Stimulated activated CD4-positive, alpha-beta T cell treated with anti-CD3 and anti-CD28 coated beads, Interleukin-15, amount 100 ng/mL, for 24 hours (primary cell): ENCODE data around the gene GFRAL.
"Not testable (repeated sequence)": the region's sequence is repeated elsewhere in the genome, so short reads cannot be mapped to it uniquely, and the experiment has no call there.

Source experiments
- DNase-seq: peaks from one replicate; pipeline ENCODE4 v3.0.0-alpha.2; 2020

Gene GFRAL, protein sequence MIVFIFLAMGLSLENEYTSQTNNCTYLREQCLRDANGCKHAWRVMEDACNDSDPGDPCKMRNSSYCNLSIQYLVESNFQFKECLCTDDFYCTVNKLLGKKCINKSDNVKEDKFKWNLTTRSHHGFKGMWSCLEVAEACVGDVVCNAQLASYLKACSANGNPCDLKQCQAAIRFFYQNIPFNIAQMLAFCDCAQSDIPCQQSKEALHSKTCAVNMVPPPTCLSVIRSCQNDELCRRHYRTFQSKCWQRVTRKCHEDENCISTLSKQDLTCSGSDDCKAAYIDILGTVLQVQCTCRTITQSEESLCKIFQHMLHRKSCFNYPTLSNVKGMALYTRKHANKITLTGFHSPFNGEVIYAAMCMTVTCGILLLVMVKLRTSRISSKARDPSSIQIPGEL

DNA sequence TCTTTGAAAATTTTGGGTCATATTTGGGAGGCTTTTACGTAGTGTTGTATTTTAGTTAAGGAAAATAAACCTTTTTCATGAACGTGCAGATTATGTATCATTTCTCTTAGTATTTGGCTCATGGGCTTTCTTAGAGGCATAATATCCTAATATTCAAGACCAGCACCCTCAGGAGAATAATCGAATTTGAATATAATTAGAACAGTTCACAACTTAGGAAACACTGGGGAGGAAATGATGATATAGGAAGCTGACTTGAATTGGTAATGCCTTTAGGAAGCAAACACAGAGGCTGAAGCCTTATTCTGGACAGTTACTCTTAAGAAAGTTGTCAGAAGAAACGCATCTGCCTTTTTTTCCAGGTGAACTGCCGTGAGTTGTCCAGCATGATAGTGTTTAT is at the start of gene GFRAL:
GFRAL (plus strand) TSS at position 301 of the 400 bp plus-strand sequence; CDS start at position 387, 86 bp downstream.
- no peak for DNase-seq

DNA sequence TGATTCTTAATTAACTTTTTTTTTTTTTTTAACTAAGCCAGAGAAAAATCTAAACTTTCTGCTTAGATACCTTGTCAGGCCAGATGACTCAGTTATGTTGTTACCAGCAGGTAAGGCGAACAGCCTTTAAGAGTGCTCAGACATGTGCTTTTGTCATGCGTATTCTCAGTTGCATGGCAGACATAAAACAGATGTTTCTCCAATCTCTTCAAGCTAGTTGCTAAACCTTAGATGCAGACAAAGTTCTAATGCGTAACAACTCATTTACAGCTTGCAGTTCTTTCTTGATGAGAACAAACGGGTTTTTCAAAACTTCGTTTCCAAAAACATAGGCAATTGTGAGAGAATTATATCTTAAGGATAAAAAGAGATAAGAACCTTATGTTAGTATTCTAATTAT is 49.6 kb upstream of the GFRAL start:
- no peak for DNase-seq

DNA sequence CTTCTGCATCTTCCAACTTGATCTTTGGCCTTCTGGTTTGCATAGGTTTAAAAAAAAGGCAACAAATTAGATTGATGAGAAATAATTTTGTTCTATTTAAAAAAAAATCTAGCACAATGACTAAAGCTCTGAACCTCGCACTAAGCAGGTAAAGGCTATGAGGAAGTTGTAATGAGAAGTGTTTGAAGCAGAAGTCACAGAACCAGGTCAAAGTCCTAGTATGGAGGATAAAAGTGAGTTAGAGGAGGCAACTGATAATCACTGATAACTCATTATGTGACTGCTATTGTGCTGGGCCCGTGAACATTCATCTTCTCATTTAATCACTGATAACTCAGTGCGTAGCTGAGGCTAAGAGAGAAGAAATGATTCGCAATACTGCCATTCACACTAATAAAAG is 46.1 kb upstream of the GFRAL start:
- no peak for DNase-seq

DNA sequence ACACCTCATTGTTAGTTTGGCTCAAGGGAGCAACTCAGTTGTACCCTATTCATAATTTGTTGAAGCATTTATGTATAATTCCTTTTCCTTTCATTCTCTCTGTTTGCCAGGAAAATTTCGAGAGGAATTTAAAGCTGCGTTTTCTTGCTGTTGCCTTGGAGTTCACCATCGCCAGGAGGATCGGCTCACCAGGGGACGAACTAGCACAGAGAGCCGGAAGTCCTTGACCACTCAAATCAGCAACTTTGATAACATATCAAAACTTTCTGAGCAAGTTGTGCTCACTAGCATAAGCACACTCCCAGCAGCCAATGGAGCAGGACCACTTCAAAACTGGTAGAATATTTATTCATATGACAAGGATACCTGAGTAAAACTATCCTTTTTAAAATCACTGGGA is 45.2 kb upstream of the GFRAL start:
- no peak for DNase-seq

DNA sequence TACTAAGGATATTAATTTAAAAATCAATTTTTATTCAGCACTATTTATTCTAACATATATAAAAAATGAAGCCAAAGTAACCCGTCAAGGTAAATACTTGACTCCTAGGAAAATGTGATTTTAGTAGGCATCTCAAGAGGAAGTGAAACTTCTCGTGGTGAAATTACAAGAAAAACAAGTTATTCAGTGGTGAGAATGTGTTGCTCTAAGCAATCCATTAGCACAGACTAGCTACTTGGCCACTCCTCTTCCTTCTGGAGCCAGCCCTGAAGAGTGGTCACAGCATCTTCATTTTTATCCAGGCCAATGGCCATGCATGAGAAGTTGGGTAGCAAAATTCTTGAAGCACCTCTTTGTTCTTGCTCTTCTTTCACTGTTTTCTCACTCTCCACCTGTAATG is 40.4 kb upstream of the GFRAL start:
- no peak for DNase-seq

DNA sequence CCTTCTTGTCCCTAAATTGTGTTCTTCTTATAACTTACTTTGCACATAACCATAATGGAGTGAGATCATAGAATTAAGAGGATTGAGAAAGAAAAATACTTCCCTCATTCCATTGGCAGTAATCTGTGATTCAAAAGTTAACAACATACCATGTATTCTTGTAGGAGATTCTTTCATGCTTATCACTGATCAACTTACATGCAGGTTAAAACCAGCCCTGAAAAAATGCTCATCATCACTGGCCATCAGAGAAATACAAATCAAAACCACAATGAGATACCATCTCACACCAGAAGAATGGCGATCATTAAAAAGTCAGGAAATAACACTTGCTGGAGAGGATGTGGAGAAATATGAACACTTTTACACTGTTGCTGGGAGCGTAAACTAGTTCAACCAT is 36.5 kb upstream of the GFRAL start:
- no peak for DNase-seq

DNA sequence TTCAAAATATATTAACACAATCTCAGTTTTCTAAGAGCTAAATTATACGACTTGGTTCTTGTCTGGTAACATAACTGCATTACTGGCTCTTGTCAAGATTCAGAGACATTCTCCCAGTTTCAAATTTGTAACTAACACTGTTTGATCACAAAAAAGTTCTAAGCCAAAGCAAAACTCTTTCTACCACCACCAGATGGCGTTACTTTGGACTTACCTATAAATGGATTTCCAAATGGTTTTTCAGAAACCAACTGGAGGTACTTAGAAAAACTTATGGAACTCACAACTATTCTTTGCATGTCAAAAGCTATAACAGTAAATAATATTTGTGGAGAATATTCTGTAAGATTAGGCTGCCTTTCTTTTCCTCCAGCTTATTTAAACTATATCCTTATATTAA is 34.2 kb upstream of the GFRAL start:
- no peak for DNase-seq

DNA sequence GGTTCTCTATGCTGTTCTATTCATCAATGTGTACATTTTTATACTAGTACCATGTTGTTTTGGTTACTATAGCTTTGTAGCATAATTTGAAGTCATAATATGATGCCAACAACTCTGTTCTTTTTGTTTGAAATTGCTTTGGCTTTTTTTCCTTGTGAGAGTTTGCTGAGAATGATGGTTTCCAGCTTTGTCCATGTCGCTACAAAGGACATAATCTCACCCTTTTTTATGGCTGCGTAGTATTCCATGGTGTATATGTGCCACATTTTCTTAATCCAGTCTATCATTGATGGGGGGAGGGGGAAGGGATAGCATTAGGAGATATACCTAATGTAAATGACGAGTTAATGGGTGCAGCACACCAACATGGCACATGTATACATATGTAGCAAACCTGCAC is 30.1 kb upstream of the GFRAL start:
- not testable (repeated sequence) for DNase-seq

DNA sequence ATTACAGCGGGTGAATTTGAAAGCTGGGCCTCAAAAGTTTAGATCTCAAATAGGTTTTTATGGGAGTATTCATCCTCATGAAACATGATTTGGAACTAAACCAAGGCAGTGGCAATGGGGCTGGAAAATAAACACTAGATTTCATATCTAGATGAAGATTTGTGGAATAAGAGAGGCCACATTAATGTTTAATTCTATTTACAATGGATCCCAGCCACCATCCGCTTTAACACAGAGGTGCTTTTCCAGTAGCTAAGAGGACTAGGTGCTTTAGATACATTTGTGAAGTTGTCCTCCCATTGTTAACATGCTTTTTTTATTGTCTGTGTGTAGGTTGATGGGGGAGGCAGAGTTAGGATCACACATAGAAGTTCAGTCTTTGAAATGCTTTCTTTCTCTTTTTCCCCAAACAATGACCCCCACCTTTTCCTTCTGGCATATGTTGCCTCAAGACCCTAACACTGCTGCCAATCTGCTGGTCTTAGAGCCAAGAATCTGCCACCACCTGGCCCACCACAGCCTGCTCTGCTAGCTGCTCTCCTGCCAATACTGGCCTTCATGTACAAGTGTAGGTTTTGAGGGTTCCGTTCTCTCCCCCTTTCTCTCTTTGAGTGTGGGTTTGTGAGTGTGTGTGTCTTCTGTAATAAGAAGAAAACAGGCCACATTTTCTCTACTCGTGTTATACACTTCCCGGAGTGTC is 27.8 kb upstream of the GFRAL start:
- no peak for DNase-seq

DNA sequence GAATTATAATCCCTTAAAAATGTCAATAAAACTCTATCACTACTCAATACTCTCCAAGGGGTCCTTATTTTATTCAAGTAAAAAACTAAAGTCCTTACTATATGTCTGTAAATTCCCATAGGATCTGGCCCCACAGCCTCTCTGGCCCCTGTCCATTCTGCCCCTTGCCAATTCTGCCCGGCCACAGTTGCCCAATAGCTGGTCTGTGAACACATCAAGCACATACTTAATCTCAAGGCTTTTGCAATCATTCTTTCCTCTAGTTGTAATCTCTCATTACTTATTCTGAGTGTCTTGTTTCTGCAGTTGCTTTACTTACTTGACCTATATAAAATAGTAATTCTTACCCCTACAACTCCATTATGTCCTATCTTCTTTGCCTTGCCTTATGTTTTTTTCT is 22.5 kb upstream of the GFRAL start:
- DNase-seq: no peak

DNA sequence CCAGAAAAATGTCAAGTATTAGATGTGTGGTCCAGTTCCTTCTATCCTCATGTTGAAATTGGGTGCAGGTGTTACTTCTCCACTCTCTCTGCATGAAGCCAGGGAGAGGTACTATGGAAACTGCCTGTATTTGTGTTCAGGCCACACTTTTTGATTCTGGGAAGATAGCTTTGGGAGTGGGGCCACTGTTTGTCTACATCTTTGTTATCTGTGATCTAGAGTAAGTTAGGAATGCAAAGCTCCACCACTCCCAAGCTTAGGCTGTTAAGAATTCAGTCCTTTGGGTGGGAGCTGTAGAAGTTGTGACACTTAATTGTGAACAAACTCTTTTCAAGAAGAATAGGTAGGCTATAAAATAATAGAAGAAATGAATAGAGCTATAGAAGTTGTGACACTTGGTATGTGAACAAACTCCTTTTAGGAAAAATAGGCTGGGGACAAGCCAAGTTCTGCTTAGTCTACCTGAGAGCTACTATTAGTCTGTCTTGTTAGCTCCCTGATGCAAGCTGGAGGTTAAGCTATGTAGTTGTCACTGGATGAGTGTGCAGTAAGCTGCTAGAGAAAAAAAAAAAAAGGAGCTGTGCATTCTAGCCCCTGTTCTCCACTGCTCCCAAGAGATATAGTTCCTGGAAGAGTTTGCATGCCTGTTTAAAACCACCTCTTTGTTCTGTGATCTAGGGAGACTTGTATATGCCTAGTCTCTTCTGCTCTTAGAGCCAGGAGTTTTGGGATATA is 7.1 kb upstream of the GFRAL start:
- no peak for DNase-seq

DNA sequence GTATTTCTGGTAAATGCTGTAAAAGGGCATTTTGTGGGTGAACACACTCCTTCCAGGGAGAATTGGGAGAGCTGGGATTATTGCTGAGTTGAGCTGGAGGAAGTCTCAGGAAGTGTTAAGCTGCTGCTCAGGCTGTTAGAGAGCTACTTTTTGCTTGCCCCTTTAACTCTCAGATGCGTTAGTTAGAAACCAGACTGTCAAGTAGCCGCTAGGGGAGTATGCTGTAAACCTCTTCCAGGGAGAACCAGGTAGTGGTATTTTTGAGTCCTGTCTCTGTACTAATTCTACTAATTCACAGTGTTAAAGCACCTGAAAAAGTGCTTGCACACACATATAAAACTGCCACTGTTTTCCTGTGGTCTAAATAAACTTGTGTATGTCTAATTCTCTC is 6.6 kb upstream of the GFRAL start:
- DNase-seq: no peak

DNA sequence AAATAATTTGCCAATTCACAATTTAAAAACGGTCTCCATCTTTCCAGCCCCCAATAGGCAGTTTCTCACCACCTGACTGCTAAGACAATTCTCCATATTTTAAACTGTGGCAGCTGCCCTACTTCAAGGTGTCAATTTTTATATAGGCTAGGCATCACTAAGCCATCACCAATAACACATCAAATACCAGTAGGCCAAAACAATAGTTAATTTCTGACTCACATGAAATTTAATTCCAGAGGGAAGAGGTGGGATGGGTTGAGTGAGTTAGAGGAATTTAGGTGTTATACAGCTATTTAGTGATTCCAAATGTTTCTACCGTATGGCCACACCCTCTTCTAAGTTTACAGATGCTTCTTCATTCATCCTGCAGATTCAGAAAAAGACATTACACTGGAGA is 49.9 kb downstream of the GFRAL start:
- no peak for DNase-seq

DNA sequence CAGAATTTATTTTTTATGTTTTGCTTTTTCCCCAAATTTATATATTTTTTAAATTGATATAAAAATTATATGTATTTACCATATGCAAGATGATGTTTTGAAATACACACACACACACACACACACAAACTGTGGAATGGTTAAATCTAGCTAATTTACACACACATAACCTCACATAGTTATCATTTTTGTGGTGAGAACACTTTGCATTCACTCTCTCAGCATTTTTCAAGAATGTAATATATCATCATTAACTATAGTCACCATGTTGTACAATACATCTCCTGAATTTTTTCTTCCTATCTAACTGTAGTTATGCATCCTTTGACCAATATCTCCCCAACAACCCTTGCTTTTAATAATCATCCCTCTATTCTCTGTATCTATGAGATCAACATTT is 52.2 kb downstream of the GFRAL start:
- DNase-seq: no peak

DNA sequence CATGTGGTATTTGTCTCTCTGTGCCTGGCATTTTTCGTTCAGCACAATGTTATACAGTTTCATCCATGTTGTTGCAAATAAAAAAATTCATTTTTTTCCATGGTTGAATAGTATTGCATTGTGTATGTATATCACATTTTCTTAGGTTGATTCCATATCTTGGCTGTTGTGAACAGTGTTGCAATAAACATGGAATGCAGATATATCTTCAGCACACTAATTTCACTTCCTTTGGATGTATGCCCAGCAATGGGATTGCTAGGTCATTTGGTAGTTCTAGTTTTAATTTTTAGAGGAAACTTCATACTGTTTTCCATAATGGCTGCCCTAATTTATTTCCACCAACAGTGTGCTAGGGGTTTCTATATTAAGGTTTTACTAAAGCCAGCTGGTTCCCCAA is 52.6 kb downstream of the GFRAL start:
- no peak for DNase-seq

DNA sequence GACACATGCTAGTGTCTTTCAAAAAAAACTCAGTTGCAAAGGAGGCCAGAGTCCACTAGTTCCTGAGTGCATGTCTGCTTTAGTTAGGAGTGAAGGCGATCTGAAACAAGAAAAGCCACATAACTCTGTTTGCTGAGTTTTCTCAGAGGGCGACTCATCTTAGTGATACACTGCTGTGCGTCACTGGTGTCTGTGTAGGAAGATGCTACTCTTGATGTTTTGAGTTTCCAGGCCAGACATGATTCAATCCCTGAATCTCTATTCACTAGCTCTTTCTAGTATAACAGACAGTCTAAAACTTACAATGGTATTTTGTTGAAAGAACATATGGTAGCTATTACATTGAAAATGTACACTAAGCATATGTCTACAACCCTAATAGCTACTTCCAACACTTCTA is 60.9 kb downstream of the GFRAL start:
- no peak for DNase-seq

DNA sequence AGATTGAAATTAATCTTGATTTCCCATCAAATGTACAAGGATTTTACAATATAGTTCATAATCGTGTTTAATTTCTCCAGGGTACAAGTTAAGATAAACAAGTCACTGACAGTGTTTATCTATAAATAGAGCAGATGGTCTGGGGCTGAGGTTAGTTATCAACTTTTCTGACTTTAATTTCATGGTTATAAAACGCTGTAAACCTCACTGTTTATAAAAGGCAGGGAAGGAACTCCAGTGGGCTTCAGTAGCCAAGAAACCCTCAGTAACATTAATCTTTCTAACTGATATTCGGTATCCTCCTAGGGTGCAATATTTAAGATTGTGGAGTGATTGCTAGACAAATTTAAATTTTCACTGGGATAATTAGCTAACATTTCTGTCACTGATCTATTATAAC is 68.6 kb downstream of the GFRAL start:
- no peak for DNase-seq

DNA sequence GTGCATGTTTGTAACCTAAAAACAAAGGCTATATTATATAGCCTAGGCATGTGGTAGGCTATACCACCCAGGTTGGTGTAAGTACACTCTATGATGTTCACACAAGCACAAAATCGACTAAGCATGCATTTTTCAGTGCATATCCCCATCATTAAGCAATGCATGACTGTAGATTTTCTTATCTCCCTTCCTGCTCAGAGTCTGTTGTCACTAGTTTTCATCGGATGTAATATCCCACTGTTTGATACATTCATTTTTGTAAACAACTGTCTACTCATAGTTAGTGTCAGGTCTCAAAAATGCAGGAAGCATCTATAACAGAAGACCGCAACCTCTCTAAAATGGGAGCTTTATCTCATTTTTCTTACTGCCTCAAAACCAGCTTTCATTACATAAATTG is 70.7 kb downstream of the GFRAL start:
- no peak for DNase-seq

DNA sequence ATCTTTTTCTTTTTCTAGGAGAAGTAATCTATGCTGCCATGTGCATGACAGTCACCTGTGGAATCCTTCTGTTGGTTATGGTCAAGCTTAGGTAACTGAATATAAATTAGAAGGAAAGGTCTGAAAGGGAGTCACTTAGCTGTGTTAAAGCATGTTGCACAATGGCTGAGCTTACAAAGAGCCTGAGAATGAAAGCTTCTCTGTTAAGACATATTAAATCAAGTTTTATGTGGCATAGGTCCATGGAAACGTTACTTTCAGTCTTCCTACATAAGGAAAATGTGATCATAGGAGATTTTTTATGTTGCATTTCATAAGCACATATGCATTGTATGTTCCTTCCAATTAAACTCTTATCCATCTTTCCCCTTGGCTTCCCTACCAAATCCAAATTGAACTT is 72.1 kb downstream of the GFRAL start:
- no peak for DNase-seq

DNA sequence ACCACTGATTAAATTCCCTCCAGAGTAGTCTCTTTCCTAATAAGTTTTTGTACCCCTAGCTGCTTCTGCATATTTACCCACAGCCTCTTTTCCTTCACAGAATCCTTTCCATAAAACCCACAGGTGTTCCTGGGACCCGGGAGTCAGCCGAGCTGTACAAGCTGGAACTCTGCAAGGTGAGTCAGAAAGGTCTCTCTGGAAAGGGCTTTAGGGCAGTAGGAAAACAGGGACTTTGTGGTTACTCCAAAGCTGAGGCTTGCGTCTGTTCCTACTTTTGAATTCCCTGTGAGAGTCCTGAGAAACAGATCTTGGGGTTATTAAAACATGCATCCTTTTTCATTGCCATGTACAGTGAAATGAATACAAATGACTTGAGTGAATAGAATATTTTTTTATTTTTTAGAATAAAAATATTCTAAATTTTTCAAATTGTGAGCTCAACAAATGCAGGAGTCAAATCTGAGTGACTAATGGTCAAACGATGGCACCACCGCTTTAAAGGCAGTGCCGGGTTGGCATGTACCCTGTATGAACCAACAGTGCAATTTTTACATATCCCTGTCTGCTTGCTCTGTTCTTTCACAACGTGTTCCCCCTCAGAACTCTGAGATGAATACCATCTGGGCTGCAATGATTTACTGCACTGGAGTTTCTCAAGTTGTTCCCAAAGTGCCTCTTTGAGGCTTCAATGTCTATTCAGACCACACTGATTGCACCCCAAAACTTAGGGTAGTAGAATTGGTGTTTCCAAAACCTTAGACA is 78.4 kb downstream of the GFRAL start:
- no peak for DNase-seq

DNA sequence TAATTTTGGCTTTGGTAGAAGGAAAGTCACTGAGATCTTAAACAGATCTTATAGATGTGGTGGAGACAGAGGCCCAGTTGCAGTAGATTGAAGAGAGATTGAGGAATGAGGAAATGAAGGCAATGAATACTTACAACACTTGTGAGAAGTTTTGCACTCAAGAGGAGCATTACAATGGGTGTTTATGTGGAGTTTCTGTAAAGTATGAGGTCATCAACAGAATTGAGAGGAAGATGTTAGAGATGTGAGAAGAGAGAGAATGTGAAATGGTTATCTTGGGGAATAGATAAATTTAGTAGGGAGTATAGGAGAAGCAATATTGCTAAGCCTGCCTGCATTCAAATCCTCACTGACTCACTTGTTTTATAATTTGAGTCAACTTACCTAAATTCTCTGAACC is 83.4 kb downstream of the GFRAL start:
- DNase-seq: no peak

DNA sequence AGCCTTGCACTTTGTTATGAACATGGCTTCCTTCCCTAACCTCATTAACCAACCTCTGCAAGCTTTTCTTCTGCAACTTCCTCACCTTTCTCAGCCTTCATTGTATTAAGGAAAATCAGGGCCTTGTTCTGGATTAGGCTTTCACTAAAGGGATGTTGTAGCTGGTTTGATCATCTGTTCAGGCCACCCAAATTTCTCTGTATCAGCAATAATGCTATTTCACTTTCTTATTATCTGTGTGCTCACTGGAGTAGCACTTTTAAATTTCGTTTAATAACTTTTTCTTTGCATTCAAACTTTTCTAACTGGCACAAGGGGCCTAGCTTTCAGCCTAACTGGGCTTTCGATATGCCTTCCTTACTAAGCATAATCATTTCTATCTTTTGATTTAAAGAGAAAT is 96.7 kb downstream of the GFRAL start:
- DNase-seq: no peak

DNA sequence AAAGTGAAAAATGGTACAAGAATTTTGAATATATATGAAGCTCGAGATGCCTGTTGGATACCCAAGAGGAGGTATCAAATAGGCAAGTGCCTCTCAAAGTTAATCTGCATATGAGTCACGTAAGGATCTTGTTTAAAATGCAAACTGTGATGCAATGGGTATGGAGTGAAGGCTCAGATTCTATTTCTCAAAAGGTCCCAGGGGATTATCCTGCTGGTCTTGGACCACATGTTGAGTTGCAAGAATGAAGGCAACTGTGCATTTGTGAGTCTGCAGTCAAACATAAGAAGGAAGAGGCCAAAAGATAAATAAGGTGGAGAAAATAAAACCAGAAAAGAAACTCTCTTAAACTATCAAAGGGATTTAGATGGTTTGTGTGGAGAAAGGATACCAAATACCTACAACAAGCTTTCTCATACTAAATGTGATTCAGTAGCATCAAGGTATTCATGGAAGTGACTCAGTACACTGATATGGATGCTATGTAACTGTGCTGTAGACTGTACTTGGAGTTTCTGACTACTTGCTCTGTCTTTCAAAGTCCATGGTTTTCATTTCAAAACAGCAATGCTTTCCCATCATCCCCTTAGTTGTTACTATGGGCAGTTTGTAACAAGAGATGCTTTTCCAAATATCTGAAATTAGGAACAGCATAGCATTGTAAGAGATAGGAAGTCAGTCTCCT is 106.3 kb downstream of the GFRAL start:
- no peak for DNase-seq
